H1 (cell line): ENCODE data around the gene KIZ. TPM values are rescaled to one million over a fixed set of nuclear protein-coding genes. Genes with fewer than 3 reads are reported as not detected.

Experiments
- CBX5 ChIP-seq: fragments of 300-800, 300-1000 bp; sonication (generic); IDR thresholded peaks from 2 replicates; pipeline ENCODE4 v1.7.1; 2016; ENCODE audit warnings: antibody characterized with exemption, low read length, low read depth
- CHD7 ChIP-seq: fragments of 300-600 bp; sonication (generic); IDR thresholded peaks from 2 replicates; pipeline ENCODE4 v1.7.1; 2012; ENCODE audit warnings: low read length, moderate library complexity, mild to moderate bottlenecking, inconsistent platforms; ENCODE audit not compliant: insufficient replicate concordance
- KDM5A ChIP-seq: fragments of 200-600 bp; IDR thresholded peaks from 2 replicates; pipeline ENCODE4 v1.7.1; 2012; ENCODE audit warnings: mild to moderate bottlenecking, low read length, inconsistent platforms, mixed read lengths
- RAD21 ChIP-seq, 2 experiments: IDR thresholded peaks in 1 of 2; conservative IDR thresholded peaks in 1 of 2; 2 replicates each; pipeline ENCODE4 v1.6.1; 2011; ENCODE audit warnings: low read depth in 2 of 2, low read length in 2 of 2, improper control_type of control experiment in 1 of 2, inconsistent platforms in 1 of 2, mild to moderate bottlenecking in 1 of 2, moderate library complexity in 1 of 2
- SIN3A ChIP-seq, 2 experiments: IDR thresholded peaks in 1 of 2; conservative IDR thresholded peaks in 1 of 2; 2 replicates each; pipeline ENCODE4 v1.6.1; 2011 to 2012; ENCODE audit warnings: low read length in 2 of 2, improper control_type of control experiment in 1 of 2, low read depth in 1 of 2, mild to moderate bottlenecking in 1 of 2
- polyA plus RNA-seq, 7 experiments: library from polyadenylated mRNA; depleted of rRNA in 3 of 7; stranded (reverse) in 5 of 7; unstranded in 2 of 7; fragments of >200 nt in 5 of 7; fragments of 200-250 nt in 2 of 7; gene quantifications; 1 replicate in 5 of 7; 2 replicates in 1 of 7; 4 replicates in 1 of 7; pipeline versions ENCODE4 v1.2.1 to v1.2.3, GENCODE V29; 2011 to 2013; ENCODE audit warnings: missing spikeins in 2 of 7, mixed read lengths in 2 of 7
- total RNA-seq: library from RNA; stranded (reverse); fragmentation: NEBNext Ultra II Directional; extraction: Animal tissue kit (Norgen Biotek cat#: 25700); gene quantifications from 2 replicates; pipeline ENCODE4 v1.2.1, GENCODE V29; 2021

Gene KIZ
- total and polyA plus RNA-seq, 2 of the 8 experiments (the other 6 are each of a cell fraction or from before 2014, with no cell fraction given), result 13.0 to 51.7 TPM

- no peak for TF ChIP-seq CHD7
- TF ChIP-seq RAD21 (IDR thresholded peaks at IDR 0.05 in 1 of 2, conservative IDR thresholded peaks at IDR 0.05 in 1 of 2; ENCODE audit: low read depth in 2 of 2, low read length in 2 of 2), result no peak
- TF ChIP-seq CBX5, result no peak
- no peak for TF ChIP-seq SIN3A (conservative IDR thresholded peaks at IDR 0.05 in 1 of 2, IDR thresholded peaks at IDR 0.05 in 1 of 2; ENCODE audit: low read depth in 1 of 2, low read length in 2 of 2)
- TF ChIP-seq KDM5A, result no peak
These were observed 36.5 kb upstream of the KIZ start (continued) for GRCh38 chr20:21089391-21089790.
